GM19099 (cell line): ENCODE results near the gene TRAPPC2L.
A peak's percentile ranks its signal among the peaks of the same experiment; 100 is the strongest.

ENCODE experiments used
- POLR2A ChIP-seq: IDR thresholded peaks from 3 replicates; pipeline ENCODE4 v1.6.1; 2011; ENCODE audit warnings: low read depth; ENCODE audit not compliant: insufficient read length; ENCODE audit errors: extremely low read depth

The TRAPPC2L gene

GRCh38 chr16:88856828-88857727, at the start of gene TRAPPC2L, which contains the start of gene GALNS:
Gene TRAPPC2L, plus strand, starts transcription at chr16:88857127. Its CDS starts 24 bp downstream, at chr16:88857151.
Gene GALNS, minus strand, starts transcription at chr16:88856947. Its CDS starts 70 bp downstream, at chr16:88856877.
- TF ChIP-seq POLR2A = peak; percentile 91

GRCh38 chr16:88807142-88807625, 49.7 kb upstream of the TRAPPC2L start:
- peak; percentile 21 for TF ChIP-seq POLR2A

GRCh38 chr16:88807626-88808453, 49.1 kb upstream of the TRAPPC2L start:
- peak; percentile 11 for TF ChIP-seq POLR2A

GRCh38 chr16:88809068-88809675, 47.8 kb upstream of the TRAPPC2L start:
- no peak for TF ChIP-seq POLR2A

GRCh38 chr16:88809676-88810165, 47.2 kb upstream of the TRAPPC2L start:
- peak; percentile 41 for TF ChIP-seq POLR2A

- peak; percentile 6 for TF ChIP-seq POLR2A
Observed at GRCh38 chr16:88810166-88810911, 46.6 kb upstream of the TRAPPC2L start.

GRCh38 chr16:88810912-88811768, 45.8 kb upstream of the TRAPPC2L start:
- peak; percentile 79 for TF ChIP-seq POLR2A

- TF ChIP-seq POLR2A = peak; percentile 91
Observed at GRCh38 chr16:88811769-88812512, 45.0 kb upstream of the TRAPPC2L start, which contains the start of gene APRT. Gene APRT, minus strand, starts transcription at chr16:88811928. Its CDS starts 29 bp downstream, at chr16:88811899.

GRCh38 chr16:88812513-88813268, 44.2 kb upstream of the TRAPPC2L start:
- TF ChIP-seq POLR2A = no peak

- no peak for TF ChIP-seq POLR2A
Observed at GRCh38 chr16:88813269-88814143, 43.4 kb upstream of the TRAPPC2L start.

- no peak for TF ChIP-seq POLR2A
Observed at GRCh38 chr16:88814144-88814502, 42.8 kb upstream of the TRAPPC2L start.
